Duodenal mucosa (tissue), 2 donors: ENCODE data around the gene FFAR4.

ENCODE experiments used
- H3K27ac ChIP-seq: one replicate; pipeline ENCODE4 v1.7.0; 2013; ENCODE audit warnings: low read depth, low read length
- H3K27me3 ChIP-seq, 2 donors: one replicate each; pipeline ENCODE4 v1.7.0; 2013; ENCODE audit warnings: low read length in 2 of 2, control low read depth in 1 of 2; ENCODE audit not compliant: insufficient read depth in 2 of 2, control insufficient read depth in 1 of 2
- H3K36me3 ChIP-seq, 2 donors: one replicate each; pipeline ENCODE4 v1.7.0; 2013; ENCODE audit warnings: low read length in 2 of 2, control low read depth in 1 of 2; ENCODE audit not compliant: insufficient read depth in 2 of 2, control insufficient read depth in 1 of 2
- H3K4me1 ChIP-seq, 2 donors: one replicate each; pipeline ENCODE4 v1.7.0; 2013; ENCODE audit warnings: low read length in 2 of 2, control low read depth in 1 of 2; ENCODE audit not compliant: insufficient read depth in 2 of 2, control insufficient read depth in 1 of 2
- H3K4me3 ChIP-seq, 2 donors: one replicate each; pipeline ENCODE4 v1.7.0; 2013; ENCODE audit warnings: low read length in 2 of 2, low read depth in 1 of 2
- H3K9ac ChIP-seq, 2 donors: one replicate each; pipeline ENCODE4 v1.7.0; 2013; ENCODE audit warnings: low read length in 2 of 2, low read depth in 1 of 2
- H3K9me3 ChIP-seq, 2 donors: one replicate each; pipeline ENCODE4 v1.7.0; 2013; ENCODE audit warnings: low read length in 2 of 2, control low read depth in 1 of 2; ENCODE audit not compliant: control insufficient read depth in 1 of 2

FFAR4 gene

DNA sequence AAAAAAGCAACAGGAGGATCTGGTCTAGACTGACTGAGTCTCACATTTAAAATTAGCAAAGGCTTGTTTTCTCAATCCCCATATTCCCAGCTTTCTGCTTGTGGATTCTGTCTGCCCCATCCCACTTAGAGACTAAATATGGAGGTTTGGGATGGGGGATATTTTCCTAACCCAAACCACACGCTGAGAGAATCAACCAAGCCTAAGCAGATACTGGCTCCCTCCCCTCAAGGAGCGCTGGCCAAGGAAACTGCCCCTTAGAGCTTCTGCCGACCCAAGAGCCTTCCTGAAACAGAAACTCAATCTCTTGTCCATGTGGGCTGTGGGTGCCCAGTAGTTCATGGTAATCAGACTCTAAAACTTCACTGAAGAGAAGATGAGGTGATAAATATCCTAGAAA, 3.9 kb downstream of the FFAR4 start:
- no peaks in the 10 kb centered on the region for H3K36me3 ChIP-seq
- no peaks in the 10 kb centered on the region for H3K9me3 ChIP-seq
- H3K27ac ChIP-seq, result no peak overlapping the region
- no peak overlapping the region for H3K9ac ChIP-seq
- no peak overlapping the region for H3K4me3 ChIP-seq
- H3K4me1 ChIP-seq, result peaks cover 9 to 11% of the 10 kb centered on the region in 2 donors
- peaks cover 32 to 33% of the 10 kb centered on the region in 2 donors for H3K27me3 ChIP-seq

GRCh38 chr10:93572606-93573005, 6.1 kb downstream of the FFAR4 start:
- peaks cover 4 to 11% of the 10 kb centered on the region in 2 donors for H3K4me1 ChIP-seq
- H3K4me3 ChIP-seq, result no peak overlapping the region
- H3K9ac ChIP-seq, result no peak overlapping the region
- no peaks in the 10 kb centered on the region for H3K36me3 ChIP-seq
- no peaks in the 10 kb centered on the region for H3K9me3 ChIP-seq
- H3K27me3 ChIP-seq, result peaks cover 16 to 18% of the 10 kb centered on the region in 2 donors
- H3K27ac ChIP-seq, result no peak overlapping the region

GRCh38 chr10:93573051-93573909, 6.8 kb downstream of the FFAR4 start:
- no peaks in the 10 kb centered on the region for H3K36me3 ChIP-seq
- no peak overlapping the region for H3K27ac ChIP-seq
- peaks cover 9 to 11% of the 10 kb centered on the region in 2 donors for H3K27me3 ChIP-seq
- no peaks in the 10 kb centered on the region for H3K9me3 ChIP-seq
- H3K4me3 ChIP-seq, result no peak overlapping the region
- no peak overlapping the region for H3K9ac ChIP-seq
- peaks cover 4 to 11% of the 10 kb centered on the region in 2 donors for H3K4me1 ChIP-seq

DNA sequence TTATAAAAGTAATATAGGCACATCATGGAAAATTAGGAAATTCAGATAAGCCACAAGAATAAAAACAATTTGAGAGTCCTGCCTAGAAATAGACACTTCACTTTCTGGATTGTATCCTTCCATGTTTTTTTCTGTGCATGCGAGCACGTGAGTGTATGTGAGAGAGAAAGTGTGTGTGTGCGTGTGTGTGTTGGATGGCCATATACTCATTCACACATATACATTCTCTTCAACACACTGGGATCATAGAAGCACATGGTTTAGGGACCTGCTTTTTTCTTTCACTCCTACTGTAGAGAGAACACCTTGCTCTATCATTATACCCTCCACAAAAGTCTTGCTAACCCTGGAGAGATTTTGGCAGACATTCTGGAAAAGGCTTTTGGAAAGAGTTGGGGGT, 7.5 kb downstream of the FFAR4 start:
- Histone ChIP-seq H3K4me3 (no peak overlapping the region), H3K36me3 (no peaks in the 10 kb centered on the region), H3K9me3 (no peaks in the 10 kb centered on the region), H3K4me1 (peaks cover 4 to 11% of the 10 kb centered on the region in 2 donors), H3K27ac (no peak overlapping the region), H3K27me3 (peaks cover 4 to 5% of the 10 kb centered on the region in 2 donors), H3K9ac (no peak overlapping the region)

GRCh38 chr10:93576888-93577287, 10.4 kb downstream of the FFAR4 start:
- no peak overlapping the region for H3K4me3 ChIP-seq
- peaks cover 4 to 8% of the 10 kb centered on the region in 2 donors for H3K4me1 ChIP-seq
- H3K27ac ChIP-seq, result no peak overlapping the region
- H3K9me3 ChIP-seq, result peaks cover 0 to 5% of the 10 kb centered on the region in 2 donors
- H3K36me3 ChIP-seq, result no peaks in the 10 kb centered on the region
- H3K9ac ChIP-seq, result no peak overlapping the region
- no peaks in the 10 kb centered on the region for H3K27me3 ChIP-seq

GRCh38 chr10:93577565-93577964, 11.1 kb downstream of the FFAR4 start:
- Histone ChIP-seq H3K9me3 (peaks cover 0 to 5% of the 10 kb centered on the region in 2 donors), H3K27me3 (no peaks in the 10 kb centered on the region), H3K4me3 (no peak overlapping the region), H3K4me1 (peaks cover 4 to 8% of the 10 kb centered on the region in 2 donors), H3K27ac (no peak overlapping the region), H3K36me3 (no peaks in the 10 kb centered on the region), H3K9ac (no peak overlapping the region)

GRCh38 chr10:93579089-93579488, 12.6 kb downstream of the FFAR4 start:
- Histone ChIP-seq H3K4me1 (no peaks in the 10 kb centered on the region), H3K36me3 (no peaks in the 10 kb centered on the region), H3K4me3 (no peak overlapping the region), H3K27me3 (no peaks in the 10 kb centered on the region), H3K9me3 (peaks cover 0 to 5% of the 10 kb centered on the region in 2 donors), H3K27ac (no peak overlapping the region), H3K9ac (no peak overlapping the region)

GRCh38 chr10:93579985-93580711, 13.7 kb downstream of the FFAR4 start:
- Histone ChIP-seq H3K36me3 (no peaks in the 10 kb centered on the region), H3K27me3 (no peaks in the 10 kb centered on the region), H3K4me1 (no peaks in the 10 kb centered on the region), H3K27ac (no peak overlapping the region), H3K9me3 (peaks cover 0 to 5% of the 10 kb centered on the region in 2 donors), H3K9ac (no peak overlapping the region), H3K4me3 (no peak overlapping the region)

- H3K4me3 ChIP-seq, result no peak overlapping the region
Measured at GRCh38 chr10:93580828-93581227, 14.4 kb downstream of the FFAR4 start.

GRCh38 chr10:93584445-93584844, 18.0 kb downstream of the FFAR4 start:
- peaks cover 0 to 5% of the 10 kb centered on the region in 2 donors for H3K9me3 ChIP-seq
- H3K27me3 ChIP-seq, result no peaks in the 10 kb centered on the region
- H3K4me3 ChIP-seq, result no peak overlapping the region
- no peak overlapping the region for H3K9ac ChIP-seq
- no peak overlapping the region for H3K27ac ChIP-seq
- no peaks in the 10 kb centered on the region for H3K4me1 ChIP-seq
- no peaks in the 10 kb centered on the region for H3K36me3 ChIP-seq

More at GRCh38 chr10:93580828-93581227, 14.4 kb downstream of the FFAR4 start:
- H3K9ac ChIP-seq, result no peak overlapping the region
- H3K36me3 ChIP-seq, result no peaks in the 10 kb centered on the region
- no peaks in the 10 kb centered on the region for H3K4me1 ChIP-seq
- no peak overlapping the region for H3K27ac ChIP-seq
- peaks cover 0 to 5% of the 10 kb centered on the region in 2 donors for H3K9me3 ChIP-seq
- no peaks in the 10 kb centered on the region for H3K27me3 ChIP-seq
